ENCODE results near the gene TRPV4. TPM values are rescaled to one million over a fixed set of nuclear protein-coding genes. Genes with fewer than 3 reads are reported as not detected.
"Not testable (repeated sequence)": the region's sequence is repeated elsewhere in the genome, so short reads cannot be mapped to it uniquely, and the experiment has no call there.

TRPV4 gene
- total RNA-seq = not detected in 2 replicates

- intact Hi-C loops (cut with micrococcal nuclease) = no loop called here
These were observed at the start of gene TRPV4 for GRCh38 chr12:109833307-109834189. TRPV4 (minus strand) TSS chr12:109833398; CDS start chr12:109814796, 18,602 bp downstream.

- intact Hi-C loops (cut with micrococcal nuclease) = loop anchor here (1.0 to 10.0 kb wide), 4 partner anchors 193 to 454 kb away; partner anchors contain the start of gene ATP2A2
These were observed 48.6 kb upstream of the TRPV4 start for GRCh38 chr12:109881752-109882151.

GRCh38 chr12:109880938-109881337, 47.7 kb upstream of the TRPV4 start:
- intact Hi-C loops (cut with micrococcal nuclease) = loop anchor here (1.0 to 10.0 kb wide), 14 partner anchors 7 to 621 kb away; partner anchors contain the start of genes ATP2A2, C12orf76, FAM222A and MMAB

- intact Hi-C loops (cut with micrococcal nuclease) = loop anchor here (1.0 to 10.0 kb wide), 13 partner anchors 8 to 622 kb away; partner anchors contain the start of genes ATP2A2, C12orf76, FAM222A and MMAB
These were observed 47.1 kb upstream of the TRPV4 start, which contains the start of gene GLTP for GRCh38 chr12:109880043-109880931. GLTP (minus strand) TSS chr12:109880541; CDS start chr12:109880374, 167 bp downstream.

- intact Hi-C loops (cut with micrococcal nuclease) = loop anchor here (1.0 to 10.0 kb wide), 13 partner anchors 9 to 623 kb away; partner anchors contain the start of genes ATP2A2, C12orf76, FAM222A and MMAB
These were observed 46.3 kb upstream of the TRPV4 start for GRCh38 chr12:109879351-109880042.

- intact Hi-C loops (cut with micrococcal nuclease) = no loop called here
These were observed 45.6 kb upstream of the TRPV4 start for GRCh38 chr12:109878749-109879148.

- intact Hi-C loops (cut with micrococcal nuclease) = no loop called here
These were observed 45.0 kb upstream of the TRPV4 start for GRCh38 chr12:109878247-109878625.

- intact Hi-C loops (cut with micrococcal nuclease) = no loop called here
These were observed 44.5 kb upstream of the TRPV4 start for GRCh38 chr12:109877504-109878246.

- intact Hi-C loops (cut with micrococcal nuclease) = no loop called here
These were observed 43.2 kb upstream of the TRPV4 start for GRCh38 chr12:109876406-109876805.

- intact Hi-C loops (cut with micrococcal nuclease) = no loop called here
These were observed 42.5 kb upstream of the TRPV4 start for GRCh38 chr12:109875572-109876131.

GRCh38 chr12:109873653-109874052, 40.5 kb upstream of the TRPV4 start:
- intact Hi-C loops (cut with micrococcal nuclease) = no loop called here

- intact Hi-C loops (cut with micrococcal nuclease) = no loop called here
These were observed 38.6 kb upstream of the TRPV4 start for GRCh38 chr12:109871668-109872314.

GRCh38 chr12:109870648-109871047, 37.5 kb upstream of the TRPV4 start:
- intact Hi-C loops (cut with micrococcal nuclease) = no loop called here

- intact Hi-C loops (cut with micrococcal nuclease) = no loop called here
These were observed 35.2 kb upstream of the TRPV4 start for GRCh38 chr12:109868182-109869051.

GRCh38 chr12:109864916-109865315, 31.7 kb upstream of the TRPV4 start:
- intact Hi-C loops (cut with micrococcal nuclease) = no loop called here

- intact Hi-C loops (cut with micrococcal nuclease) = no loop called here
These were observed 30.9 kb upstream of the TRPV4 start for GRCh38 chr12:109863847-109864712.

GRCh38 chr12:109862491-109862890, 29.3 kb upstream of the TRPV4 start:
- intact Hi-C loops (cut with micrococcal nuclease) = not testable (repeated sequence)
